ENCODE results near the gene LYRM9. TPM values are rescaled to one million over a fixed set of nuclear protein-coding genes. Genes with fewer than 3 reads are reported as not detected.

LYRM9 gene
- polyA plus RNA-seq, 1 donor (not counting 4 experiments of a cell fraction or from before 2014, with no cell fraction given) = 3.0 TPM

- Histone ChIP-seq H3K79me2 (ENCODE audit: control insufficient read depth, insufficient read depth, low read length) (no peaks in the 10 kb centered on the region), H3K4me1 (ENCODE audit: control insufficient read depth, extremely low read depth, insufficient read depth, low read length) (no peaks in the 10 kb centered on the region), H3K27me3 (ENCODE audit: control insufficient read depth, extremely low read depth, insufficient read depth, low read length) (no peaks in the 10 kb centered on the region), H3K9me3 (ENCODE audit: control insufficient read depth, low read depth, low read length) (no peaks in the 10 kb centered on the region), H3K27ac (ENCODE audit: control insufficient read depth, insufficient read depth, low read length) (no peak overlapping the region), H2AFZ (ENCODE audit: control insufficient read depth, low read length) (no peak overlapping the region), H3K9ac (ENCODE audit: control insufficient read depth, extremely low read depth, insufficient read depth, low read length) (no peak overlapping the region), H4K20me1 (ENCODE audit: control insufficient read depth, extremely low read depth, insufficient read depth, low read length) (no peaks in the 10 kb centered on the region), H3K4me3 (ENCODE audit: control insufficient read depth in 2 of 3, extremely low read depth in 1 of 3, insufficient read depth in 2 of 3, low read depth in 1 of 3, low read length in 3 of 3) (no peak overlapping the region), H3K36me3 (ENCODE audit: control insufficient read depth in 2 of 2, extremely low read depth in 1 of 2, insufficient read depth in 2 of 2, low read length in 2 of 2) (no peaks in the 10 kb centered on the region), H3K9me1 (ENCODE audit: control insufficient read depth, extremely low read depth, insufficient read depth, low read length) (no peaks in the 10 kb centered on the region), H3K4me2 (ENCODE audit: control insufficient read depth, extremely low read depth, insufficient read depth, low read depth, low read length) (no peak overlapping the region)
- dilution Hi-C loops (cut with MboI; ENCODE audit: extremely low pct_ligation_motif_present, low sequenced_read_pairs) = no loop called here
- DNase-seq (ENCODE audit: low read depth, low spot score) (no peak), FAIRE-seq (no peak)
- TF ChIP-seq CTCF (optimal IDR thresholded peaks at IDR 0.05 in 1 of 3, IDR thresholded peaks at IDR 0.05 in 1 of 3, conservative IDR thresholded peaks at IDR 0.05 in 1 of 3; ENCODE audit: extremely low read depth in 1 of 3, insufficient read depth in 2 of 3, low read length in 3 of 3) (no peak), EZH2 (IDR thresholded peaks at IDR 0.05; ENCODE audit: low read length) (no peak)
Observed at GRCh38 chr17:27927781-27928180, 34.6 kb upstream of the LYRM9 start.

- FAIRE-seq (no peak), DNase-seq (ENCODE audit: low read depth, low spot score) (no peak)
- Histone ChIP-seq H2AFZ (ENCODE audit: control insufficient read depth, low read length) (no peak overlapping the region), H3K79me2 (ENCODE audit: control insufficient read depth, insufficient read depth, low read length) (no peaks in the 10 kb centered on the region), H3K9me3 (ENCODE audit: control insufficient read depth, low read depth, low read length) (no peaks in the 10 kb centered on the region), H3K4me3 (ENCODE audit: control insufficient read depth in 2 of 3, extremely low read depth in 1 of 3, insufficient read depth in 2 of 3, low read depth in 1 of 3, low read length in 3 of 3) (no peak overlapping the region), H3K36me3 (ENCODE audit: control insufficient read depth in 2 of 2, extremely low read depth in 1 of 2, insufficient read depth in 2 of 2, low read length in 2 of 2) (no peaks in the 10 kb centered on the region), H3K9ac (ENCODE audit: control insufficient read depth, extremely low read depth, insufficient read depth, low read length) (no peak overlapping the region), H3K27ac (ENCODE audit: control insufficient read depth, insufficient read depth, low read length) (no peak overlapping the region), H3K4me2 (ENCODE audit: control insufficient read depth, extremely low read depth, insufficient read depth, low read depth, low read length) (no peak overlapping the region), H3K27me3 (ENCODE audit: control insufficient read depth, extremely low read depth, insufficient read depth, low read length) (peaks cover 6% of the 10 kb centered on the region), H3K4me1 (ENCODE audit: control insufficient read depth, extremely low read depth, insufficient read depth, low read length) (no peaks in the 10 kb centered on the region), H4K20me1 (ENCODE audit: control insufficient read depth, extremely low read depth, insufficient read depth, low read length) (no peaks in the 10 kb centered on the region), H3K9me1 (ENCODE audit: control insufficient read depth, extremely low read depth, insufficient read depth, low read length) (no peaks in the 10 kb centered on the region)
- dilution Hi-C loops (cut with MboI; ENCODE audit: extremely low pct_ligation_motif_present, low sequenced_read_pairs) = no loop called here
- TF ChIP-seq CTCF (optimal IDR thresholded peaks at IDR 0.05 in 1 of 3, IDR thresholded peaks at IDR 0.05 in 1 of 3, conservative IDR thresholded peaks at IDR 0.05 in 1 of 3; ENCODE audit: extremely low read depth in 1 of 3, insufficient read depth in 2 of 3, low read length in 3 of 3) = no peak
- no peak for TF ChIP-seq EZH2 (IDR thresholded peaks at IDR 0.05; ENCODE audit: low read length)
Observed at GRCh38 chr17:27921599-27921998, 28.4 kb upstream of the LYRM9 start.
